ENCODE measurements around the gene TMEM109.

TMEM109 gene

GRCh38 chr11:60891103-60891741 lies 22.7 kb upstream of the TMEM109 start:
- H3K27ac ChIP-seq (replicated peaks) = no peak overlapping the region
- DNase-seq (ENCODE audit: low read depth in 1 of 2, low spot score in 1 of 2) = no peak
- no peak overlapping the region for H3K4me3 ChIP-seq (replicated peaks; ENCODE audit: insufficient read depth, low read length)
- TF ChIP-seq GABPA (IDR thresholded peaks at IDR 0.05; ENCODE audit: low read depth) (no peak), CTCF (IDR thresholded peaks at IDR 0.05; ENCODE audit: insufficient read depth, low read length) (no peak), SPI1 (IDR thresholded peaks at IDR 0.05; ENCODE audit: borderline replicate concordance, low read depth) (no peak), POLR2AphosphoS5 (IDR thresholded peaks at IDR 0.05; ENCODE audit: low read depth) (no peak), REST (IDR thresholded peaks at IDR 0.05; ENCODE audit: insufficient replicate concordance, low read depth) (no peak)
- H3K27me3 ChIP-seq (ENCODE audit: insufficient read depth, poor library complexity, severe bottlenecking) = no peaks in the 10 kb centered on the region

GRCh38 chr11:60895687-60896086 lies 18.3 kb upstream of the TMEM109 start:
- TF ChIP-seq CTCF (IDR thresholded peaks at IDR 0.05; ENCODE audit: insufficient read depth, low read length) = no peak
- TF ChIP-seq SPI1 (IDR thresholded peaks at IDR 0.05; ENCODE audit: borderline replicate concordance, low read depth) = no peak; the same call in 1 of the 2 replicates
- TF ChIP-seq POLR2AphosphoS5 (IDR thresholded peaks at IDR 0.05; ENCODE audit: low read depth) = no peak
- no peak for TF ChIP-seq REST (IDR thresholded peaks at IDR 0.05; ENCODE audit: insufficient replicate concordance, low read depth)
- no peak for TF ChIP-seq GABPA (IDR thresholded peaks at IDR 0.05; ENCODE audit: low read depth)
- Histone ChIP-seq H3K27me3 (ENCODE audit: insufficient read depth, poor library complexity, severe bottlenecking) (no peaks in the 10 kb centered on the region), H3K27ac (replicated peaks) (no peak overlapping the region), H3K4me3 (replicated peaks; ENCODE audit: insufficient read depth, low read length) (no peak overlapping the region)
- no peak for DNase-seq (ENCODE audit: low read depth in 1 of 2, low spot score in 1 of 2)

GRCh38 chr11:60897496-60897895 lies 16.5 kb upstream of the TMEM109 start:
- Histone ChIP-seq H3K27me3 (ENCODE audit: insufficient read depth, poor library complexity, severe bottlenecking) (no peaks in the 10 kb centered on the region), H3K4me3 (replicated peaks; ENCODE audit: insufficient read depth, low read length) (no peak overlapping the region), H3K27ac (replicated peaks) (no peak overlapping the region)
- DNase-seq (ENCODE audit: low read depth in 1 of 2, low spot score in 1 of 2) = no peak
- TF ChIP-seq REST (IDR thresholded peaks at IDR 0.05; ENCODE audit: insufficient replicate concordance, low read depth) (no peak), POLR2AphosphoS5 (IDR thresholded peaks at IDR 0.05; ENCODE audit: low read depth) (no peak), GABPA (IDR thresholded peaks at IDR 0.05; ENCODE audit: low read depth) (no peak), SPI1 (IDR thresholded peaks at IDR 0.05; ENCODE audit: borderline replicate concordance, low read depth) (no peak), CTCF (IDR thresholded peaks at IDR 0.05; ENCODE audit: insufficient read depth, low read length) (no peak)
